Effector CD4-positive, alpha-beta T cell (primary cell): ENCODE measurements around the gene UPK2.
"Not testable (repeated sequence)": the region's sequence is repeated elsewhere in the genome, so short reads cannot be mapped to it uniquely, and the experiment has no call there.

Source experiments
- DNase-seq: peaks from one replicate; pipeline ENCODE4 v3.0.0-alpha.2; 2020

The UPK2 gene

GRCh38 chr11:118938491-118939403 lies 17.4 kb upstream of the UPK2 start:
- DNase-seq, result no peak

- no peak for DNase-seq
These were observed 16.6 kb upstream of the UPK2 start for GRCh38 chr11:118939404-118939915.

GRCh38 chr11:118939953-118940598 lies 16.0 kb upstream of the UPK2 start:
- DNase-seq, result no peak

GRCh38 chr11:118947091-118947490 lies 9.0 kb upstream of the UPK2 start:
- no peak for DNase-seq

GRCh38 chr11:118948000-118948399 lies 8.1 kb upstream of the UPK2 start:
- no peak for DNase-seq

GRCh38 chr11:118953265-118953664 lies 2.8 kb upstream of the UPK2 start:
- DNase-seq, result no peak

GRCh38 chr11:118953976-118954375 lies 2.1 kb upstream of the UPK2 start:
- DNase-seq, result not testable (repeated sequence)

GRCh38 chr11:118956847-118957469 lies 860 bp downstream of the UPK2 start:
- DNase-seq, result no peak

- DNase-seq, result no peak
These were observed 1.5 kb downstream of the UPK2 start for GRCh38 chr11:118957549-118957948.

- no peak for DNase-seq
These were observed 1.9 kb downstream of the UPK2 start for GRCh38 chr11:118957968-118958367.

- DNase-seq, result no peak
These were observed 2.5 kb downstream of the UPK2 start for GRCh38 chr11:118958577-118958976.

GRCh38 chr11:118961189-118961588 lies 5.1 kb downstream of the UPK2 start:
- DNase-seq, result no peak

- DNase-seq, result no peak
These were observed 5.5 kb downstream of the UPK2 start for GRCh38 chr11:118961591-118961990.

- DNase-seq, result not testable (repeated sequence)
These were observed 13.4 kb downstream of the UPK2 start for GRCh38 chr11:118969508-118969907.

GRCh38 chr11:118971646-118972045 lies 15.5 kb downstream of the UPK2 start, which contains the start of gene FOXR1:
Gene FOXR1 (plus strand): TSS chr11:118971761. CDS start chr11:118971932, 171 bp downstream.
- no peak for DNase-seq

GRCh38 chr11:118973985-118974384 lies 17.9 kb downstream of the UPK2 start:
- no peak for DNase-seq

- DNase-seq, result no peak
These were observed 19.9 kb downstream of the UPK2 start for GRCh38 chr11:118975771-118976709.

- no peak for DNase-seq
These were observed 23.3 kb downstream of the UPK2 start for GRCh38 chr11:118979434-118979833.

- no peak for DNase-seq
These were observed 24.2 kb downstream of the UPK2 start for GRCh38 chr11:118980191-118980881.

- not testable (repeated sequence) for DNase-seq
These were observed 28.2 kb downstream of the UPK2 start for GRCh38 chr11:118984337-118984736.

- DNase-seq, result no peak
These were observed 28.7 kb downstream of the UPK2 start for GRCh38 chr11:118984825-118985224.
